Gastroesophageal sphincter (tissue), 4 donors: ENCODE data around the gene GOLGA6B. TPM values are rescaled to one million over a fixed set of nuclear protein-coding genes. Genes with fewer than 3 reads are reported as not detected.
"Not testable (repeated sequence)": the region's sequence is repeated elsewhere in the genome, so short reads cannot be mapped to it uniquely, and the experiment has no call there.

Experiments used
- ATAC-seq: fragments of 150-250 bp; one replicate; pipeline ENCODE4 v1.9.1; 2016; ENCODE audit warnings: mild to moderate bottlenecking, moderate library complexity
- H3K27ac ChIP-seq, 4 donors: fragments of 200-600 bp; sonication (generic) in 3 of 4; 1 replicate in 3 of 4; 2 replicates in 1 of 4; pipeline ENCODE4 v1.5.1; 2016 to 2019
- H3K27me3 ChIP-seq: fragments of 200-600 bp; sonication (generic); one replicate; pipeline ENCODE4 v1.5.1; 2019
- H3K36me3 ChIP-seq, 2 donors: fragments of 200-600 bp; sonication (generic); one replicate each; pipeline ENCODE4 v1.5.1; 2019; ENCODE audit warnings: control low read depth in 1 of 2
- H3K4me1 ChIP-seq, 3 donors: fragments of 200-600 bp; sonication (generic); 1 replicate in 2 of 3; 2 replicates in 1 of 3; pipeline ENCODE4 v1.5.1; 2016 to 2019; ENCODE audit warnings: control low read depth in 2 of 3
- H3K4me3 ChIP-seq, 2 donors: fragments of 200-600 bp; sonication (generic); one replicate each; pipeline ENCODE4 v1.5.1; 2019; ENCODE audit warnings: mild to moderate bottlenecking in 1 of 2, moderate library complexity in 1 of 2
- H3K9me3 ChIP-seq, 3 donors: fragments of 200-600 bp; sonication (generic); one replicate each; pipeline ENCODE4 v1.5.1; 2017 to 2019; ENCODE audit warnings: control low read depth in 2 of 3
- EP300 ChIP-seq: sonication (generic); formaldehyde crosslinking; IDR thresholded peaks from one replicate; pipeline ENCODE4 v1.6.1; 2017; ENCODE audit warnings: antibody characterized with exemption, mild to moderate bottlenecking
- POLR2A ChIP-seq, 2 donors: fragments of 450-650 bp; IDR thresholded peaks; one replicate each; pipeline ENCODE4 v1.6.1; 2017; ENCODE audit warnings: antibody characterized with exemption in 2 of 2, mild to moderate bottlenecking in 2 of 2, moderate library complexity in 1 of 2
- POLR2AphosphoS5 ChIP-seq: sonication (generic); formaldehyde crosslinking; IDR thresholded peaks from one replicate; pipeline ENCODE4 v1.6.1; 2017; ENCODE audit warnings: antibody characterized with exemption
- WGBS, 2 donors: methylation state at CpG; one replicate each; pipeline ENCODE4 v1.1.5; 2018; ENCODE audit warnings: low coverage in 1 of 2; 5-methylcytosine and 5-hydroxymethylcytosine counted together
- small RNA-seq, 4 donors: library from RNA; depleted of rRNA; stranded (forward); fragments of <200 nt; gene quantifications; one replicate each; pipeline ENCODE3, GENCODE V24; 2016
- total RNA-seq, 4 donors: library from RNA; depleted of rRNA; stranded (reverse); fragments of >200 nt; gene quantifications; one replicate each; pipeline ENCODE4 v1.1.0, GENCODE V29; 2016
- TF ChIP-seq, protein P1 (sequence below), 4 experiments: fragments of 200-600 bp in 2 of 4; fragments of 450-650 bp in 2 of 4; sonication (generic) in 1 of 4; IDR thresholded peaks; one replicate each; pipeline ENCODE4 v1.5.1; 2017 to 2019; ENCODE audit warnings: antibody characterized with exemption in 4 of 4, mild to moderate bottlenecking in 2 of 4, moderate library complexity in 2 of 4

GOLGA6B gene
- total RNA-seq, 4 donors from 2014 or later, result 0.40 TPM; not detected in 3

GRCh38 chr15:72690938-72691337, 36.4 kb downstream of the GOLGA6B start:
- no peaks in the 10 kb centered on the region for H3K9me3 ChIP-seq
- peaks cover 0 to 11% (median 0%) of the 10 kb centered on the region in 3 donors for H3K4me1 ChIP-seq
- TF ChIP-seq EP300, result no peak
- TF ChIP-seq POLR2A (IDR thresholded peaks at IDR 0.05), result no peak
- TF ChIP-seq, protein P1, sequence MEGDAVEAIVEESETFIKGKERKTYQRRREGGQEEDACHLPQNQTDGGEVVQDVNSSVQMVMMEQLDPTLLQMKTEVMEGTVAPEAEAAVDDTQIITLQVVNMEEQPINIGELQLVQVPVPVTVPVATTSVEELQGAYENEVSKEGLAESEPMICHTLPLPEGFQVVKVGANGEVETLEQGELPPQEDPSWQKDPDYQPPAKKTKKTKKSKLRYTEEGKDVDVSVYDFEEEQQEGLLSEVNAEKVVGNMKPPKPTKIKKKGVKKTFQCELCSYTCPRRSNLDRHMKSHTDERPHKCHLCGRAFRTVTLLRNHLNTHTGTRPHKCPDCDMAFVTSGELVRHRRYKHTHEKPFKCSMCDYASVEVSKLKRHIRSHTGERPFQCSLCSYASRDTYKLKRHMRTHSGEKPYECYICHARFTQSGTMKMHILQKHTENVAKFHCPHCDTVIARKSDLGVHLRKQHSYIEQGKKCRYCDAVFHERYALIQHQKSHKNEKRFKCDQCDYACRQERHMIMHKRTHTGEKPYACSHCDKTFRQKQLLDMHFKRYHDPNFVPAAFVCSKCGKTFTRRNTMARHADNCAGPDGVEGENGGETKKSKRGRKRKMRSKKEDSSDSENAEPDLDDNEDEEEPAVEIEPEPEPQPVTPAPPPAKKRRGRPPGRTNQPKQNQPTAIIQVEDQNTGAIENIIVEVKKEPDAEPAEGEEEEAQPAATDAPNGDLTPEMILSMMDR (IDR thresholded peaks at IDR 0.05), result no peak
- no peaks in the 10 kb centered on the region for H3K27me3 ChIP-seq
- 80 to 91% methylated on average over 5 of the region's 5 CpGs for WGBS, 2 donors
- H3K36me3 ChIP-seq, result no peaks in the 10 kb centered on the region
- H3K4me3 ChIP-seq, result no peak overlapping the region
- ATAC-seq, result no peak
- no peak overlapping the region for H3K27ac ChIP-seq

- Histone ChIP-seq H3K9me3 (no peaks in the 10 kb centered on the region), H3K4me3 (no peak overlapping the region), H3K4me1 (no peaks in the 10 kb centered on the region), H3K36me3 (peaks cover 0 to 4% of the 10 kb centered on the region in 2 donors), H3K27ac (no peak overlapping the region), H3K27me3 (no peaks in the 10 kb centered on the region)
- no peak for ATAC-seq
- no peak for TF ChIP-seq EP300
- TF ChIP-seq, protein P1 (IDR thresholded peaks at IDR 0.05), result no peak
- TF ChIP-seq POLR2AphosphoS5, result no peak
- WGBS, 2 donors, result 92 to 95% methylated on average over 4 to 5 of the region's 5 CpGs
Measured at GRCh38 chr15:72698938-72699337, 44.4 kb downstream of the GOLGA6B start.

- no peaks in the 10 kb centered on the region for H3K27me3 ChIP-seq
- no peak for ATAC-seq
- 83 to 87% methylated on average over 6 to 9 of the region's 9 CpGs for WGBS, 2 donors
Measured at GRCh38 chr15:72700076-72700475, 45.6 kb downstream of the GOLGA6B start.

GRCh38 chr15:72706266-72706665, 51.8 kb downstream of the GOLGA6B start:
- Histone ChIP-seq H3K9me3 (no peaks in the 10 kb centered on the region), H3K27me3 (no peaks in the 10 kb centered on the region), H3K27ac (no peak overlapping the region), H3K36me3 (peaks cover 0 to 9% of the 10 kb centered on the region in 2 donors), H3K4me1 (peaks cover 0 to 12% (median 0%) of the 10 kb centered on the region in 3 donors), H3K4me3 (no peak overlapping the region)
- TF ChIP-seq EP300 (no peak), POLR2AphosphoS5 (no peak), POLR2A (IDR thresholded peaks at IDR 0.05) (no peak)
- TF ChIP-seq, protein P1 (IDR thresholded peaks at IDR 0.05), result no peak
- 90 to 100% methylated on average over 3 to 11 of the region's 11 CpGs for WGBS, 2 donors
- no peak for ATAC-seq

More at GRCh38 chr15:72700076-72700475, 45.6 kb downstream of the GOLGA6B start:
- Histone ChIP-seq H3K36me3 (peaks cover 0 to 4% of the 10 kb centered on the region in 2 donors), H3K9me3 (no peaks in the 10 kb centered on the region), H3K4me1 (no peaks in the 10 kb centered on the region), H3K27ac (no peak overlapping the region), H3K4me3 (no peak overlapping the region)
- no peak for TF ChIP-seq POLR2A (IDR thresholded peaks at IDR 0.05)
- no peak for TF ChIP-seq EP300
- no peak for TF ChIP-seq POLR2AphosphoS5
- TF ChIP-seq, protein P1 (IDR thresholded peaks at IDR 0.05), result no peak

- not testable (repeated sequence) for ATAC-seq, H3K27ac ChIP-seq, H3K27me3 ChIP-seq, H3K4me3 ChIP-seq, H3K9me3 ChIP-seq
- WGBS, 2 donors, result 82 to 87% methylated on average over 7 to 8 of the region's 8 CpGs
- Histone ChIP-seq H3K36me3 (peaks cover 0 to 34% of the 10 kb centered on the region in 2 donors), H3K4me1 (peaks cover 0 to 12% (median 0%) of the 10 kb centered on the region in 3 donors)
Measured at GRCh38 chr15:72708551-72709303, 54.2 kb downstream of the GOLGA6B start.

Small RNA genes within 50 kb of the gene (small RNA-seq; reads per million reads assigned to genes)
- 0 reads per million in 4 donors for gene RN7SL853P

Other genes starting within 250 kb of the GOLGA6B start
- 10 to 100 TPM; 45.4 to 65.3 (median 56.4) TPM for gene ARIH1, start 180.4 kb upstream of the GOLGA6B start, total RNA-seq
- not detected for gene HIGD2B, start 31.5 kb downstream of the GOLGA6B start, total RNA-seq
- 10 to 100 TPM; 19.8 to 34.9 (median 26.6) TPM for gene BBS4, start 31.5 kb downstream of the GOLGA6B start, total RNA-seq
- 10 to 100 TPM; 19.7 to 52.1 (median 36.1) TPM for gene ADPGK, start 129.1 kb downstream of the GOLGA6B start, total RNA-seq